HL-60 (cell line): ENCODE results near the gene ITGA8.

ENCODE experiments used
- GABPA ChIP-seq: IDR thresholded peaks from 2 replicates; pipeline ENCODE4 v1.6.1; 2012; ENCODE audit warnings: low read depth
- POLR2AphosphoS5 ChIP-seq: IDR thresholded peaks from 2 replicates; pipeline ENCODE4 v1.6.1; 2012; ENCODE audit warnings: low read depth
- SPI1 ChIP-seq: IDR thresholded peaks from 2 replicates; pipeline ENCODE4 v1.6.1; 2012; ENCODE audit warnings: low read depth, mild to moderate bottlenecking, borderline replicate concordance
- TF ChIP-seq, protein P1 (sequence below): IDR thresholded peaks from 2 replicates; pipeline ENCODE4 v1.6.1; 2012; ENCODE audit warnings: low read depth; ENCODE audit not compliant: insufficient replicate concordance
- TF ChIP-seq, protein P2 (sequence below): IDR thresholded peaks from one replicate; pipeline ENCODE4 v1.5.1; 2011; ENCODE audit warnings: low read length, control low read depth, inconsistent platforms; ENCODE audit not compliant: insufficient read depth

DNA sequence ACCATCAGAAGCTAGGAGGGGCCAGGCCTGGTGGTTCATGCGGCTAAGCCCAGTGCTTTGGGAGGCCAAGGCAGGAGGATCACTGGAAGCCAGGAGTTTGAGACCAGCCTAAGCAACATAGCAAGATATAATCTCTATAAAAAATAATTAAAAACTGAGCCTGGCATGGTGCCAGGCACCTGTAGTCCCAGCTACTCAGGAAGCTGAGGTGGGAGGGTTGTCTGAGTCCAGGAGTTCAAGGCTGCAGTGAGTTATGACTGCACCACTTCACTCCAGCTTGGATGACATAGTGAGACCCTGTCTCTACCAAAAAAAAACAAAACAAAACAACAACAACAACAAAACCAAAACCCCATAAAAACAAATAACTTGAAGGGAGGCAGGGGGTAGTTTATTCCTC, 175.7 kb downstream of the ITGA8 start:
- TF ChIP-seq, protein P1, sequence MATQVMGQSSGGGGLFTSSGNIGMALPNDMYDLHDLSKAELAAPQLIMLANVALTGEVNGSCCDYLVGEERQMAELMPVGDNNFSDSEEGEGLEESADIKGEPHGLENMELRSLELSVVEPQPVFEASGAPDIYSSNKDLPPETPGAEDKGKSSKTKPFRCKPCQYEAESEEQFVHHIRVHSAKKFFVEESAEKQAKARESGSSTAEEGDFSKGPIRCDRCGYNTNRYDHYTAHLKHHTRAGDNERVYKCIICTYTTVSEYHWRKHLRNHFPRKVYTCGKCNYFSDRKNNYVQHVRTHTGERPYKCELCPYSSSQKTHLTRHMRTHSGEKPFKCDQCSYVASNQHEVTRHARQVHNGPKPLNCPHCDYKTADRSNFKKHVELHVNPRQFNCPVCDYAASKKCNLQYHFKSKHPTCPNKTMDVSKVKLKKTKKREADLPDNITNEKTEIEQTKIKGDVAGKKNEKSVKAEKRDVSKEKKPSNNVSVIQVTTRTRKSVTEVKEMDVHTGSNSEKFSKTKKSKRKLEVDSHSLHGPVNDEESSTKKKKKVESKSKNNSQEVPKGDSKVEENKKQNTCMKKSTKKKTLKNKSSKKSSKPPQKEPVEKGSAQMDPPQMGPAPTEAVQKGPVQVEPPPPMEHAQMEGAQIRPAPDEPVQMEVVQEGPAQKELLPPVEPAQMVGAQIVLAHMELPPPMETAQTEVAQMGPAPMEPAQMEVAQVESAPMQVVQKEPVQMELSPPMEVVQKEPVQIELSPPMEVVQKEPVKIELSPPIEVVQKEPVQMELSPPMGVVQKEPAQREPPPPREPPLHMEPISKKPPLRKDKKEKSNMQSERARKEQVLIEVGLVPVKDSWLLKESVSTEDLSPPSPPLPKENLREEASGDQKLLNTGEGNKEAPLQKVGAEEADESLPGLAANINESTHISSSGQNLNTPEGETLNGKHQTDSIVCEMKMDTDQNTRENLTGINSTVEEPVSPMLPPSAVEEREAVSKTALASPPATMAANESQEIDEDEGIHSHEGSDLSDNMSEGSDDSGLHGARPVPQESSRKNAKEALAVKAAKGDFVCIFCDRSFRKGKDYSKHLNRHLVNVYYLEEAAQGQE, result no peak
- TF ChIP-seq, protein P2, sequence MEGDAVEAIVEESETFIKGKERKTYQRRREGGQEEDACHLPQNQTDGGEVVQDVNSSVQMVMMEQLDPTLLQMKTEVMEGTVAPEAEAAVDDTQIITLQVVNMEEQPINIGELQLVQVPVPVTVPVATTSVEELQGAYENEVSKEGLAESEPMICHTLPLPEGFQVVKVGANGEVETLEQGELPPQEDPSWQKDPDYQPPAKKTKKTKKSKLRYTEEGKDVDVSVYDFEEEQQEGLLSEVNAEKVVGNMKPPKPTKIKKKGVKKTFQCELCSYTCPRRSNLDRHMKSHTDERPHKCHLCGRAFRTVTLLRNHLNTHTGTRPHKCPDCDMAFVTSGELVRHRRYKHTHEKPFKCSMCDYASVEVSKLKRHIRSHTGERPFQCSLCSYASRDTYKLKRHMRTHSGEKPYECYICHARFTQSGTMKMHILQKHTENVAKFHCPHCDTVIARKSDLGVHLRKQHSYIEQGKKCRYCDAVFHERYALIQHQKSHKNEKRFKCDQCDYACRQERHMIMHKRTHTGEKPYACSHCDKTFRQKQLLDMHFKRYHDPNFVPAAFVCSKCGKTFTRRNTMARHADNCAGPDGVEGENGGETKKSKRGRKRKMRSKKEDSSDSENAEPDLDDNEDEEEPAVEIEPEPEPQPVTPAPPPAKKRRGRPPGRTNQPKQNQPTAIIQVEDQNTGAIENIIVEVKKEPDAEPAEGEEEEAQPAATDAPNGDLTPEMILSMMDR, result no peak
- TF ChIP-seq POLR2AphosphoS5, result no peak
- no peak for TF ChIP-seq GABPA
- no peak for TF ChIP-seq SPI1
